GM12878 (cell line): ENCODE results near the gene WDR72. TPM values are rescaled to one million over a fixed set of nuclear protein-coding genes. Genes with fewer than 3 reads are reported as not detected.

Source experiments
- ATAC-seq: fragments of 200-7000 bp; cut with Tn5 transposase; 3 replicates; pipeline ENCODE4 v1.9.1; 2020; ENCODE audit warnings: mild to moderate bottlenecking, moderate library complexity
- BruUV-seq: library from RNA; stranded (reverse); fragments of 400-500 nt; replicated peaks from 2 replicates; lab custom pipeline; 2021; lab: Mats Ljungman, UMichigan
- CTCF ChIA-PET: fragments of 300-600 bp; sonication (Branson Sonifier 250); formaldehyde crosslinking; extraction: SDS; loops from one replicate; lab custom pipeline; 2021; ENCODE audit warnings: inconsistent platforms; lab: Yijun Ruan, JAX
- POLR2A ChIA-PET: fragments of 350-600 bp; formaldehyde crosslinking; extraction: SDS; loops from one replicate; lab custom pipeline; 2021; ENCODE audit warnings: inconsistent platforms; lab: Charles Lee
- RAD21 ChIA-PET: fragments of 300-600 bp; sonication (Branson Sonifier 250); formaldehyde crosslinking; loops from one replicate; lab custom pipeline; 2023; ENCODE audit warnings: antibody characterized with exemption; ENCODE audit not compliant: unreplicated experiment; lab: Charles Lee
- SMC1A ChIA-PET: fragments of 300-600 bp; sonication (Branson Sonifier 250); formaldehyde crosslinking; loops from one replicate; lab custom pipeline; 2023; ENCODE audit not compliant: unreplicated experiment, uncharacterized antibody; lab: Charles Lee
- DNase-seq: peaks from one replicate; pipeline ENCODE4 v3.0.0-alpha.2; 2011; ENCODE audit warnings: low read depth, low spot score
- FAIRE-seq: peaks from 3 replicates; lab custom pipeline; 2011; peaks lifted over from hg19 to GRCh38; lab: Jason Lieb, UNC
- H2AFZ ChIP-seq: 2 replicates; pipeline ENCODE4 v1.6.0; 2011; ENCODE audit warnings: low read depth, low read length, control low read depth; ENCODE audit not compliant: control insufficient read depth
- H3K27ac ChIP-seq: 2 replicates; pipeline ENCODE4 v1.5.1; 2011; ENCODE audit warnings: control low read depth; ENCODE audit not compliant: control insufficient read depth, insufficient read depth
- H3K27me3 ChIP-seq, 2 experiments: replicated peaks in 1 of 2; 2 replicates each; pipeline versions ENCODE4 v1.6.0 to v1.6.1; 2011; ENCODE audit warnings: low read length in 1 of 2; ENCODE audit not compliant: control insufficient read depth in 2 of 2, insufficient read depth in 2 of 2
- H3K36me3 ChIP-seq, 2 experiments: 2 replicates each; pipeline ENCODE4 v1.5.1; 2011; ENCODE audit warnings: low read length in 1 of 2; ENCODE audit not compliant: control insufficient read depth in 2 of 2, insufficient read depth in 2 of 2
- H3K4me1 ChIP-seq: 2 replicates; pipeline ENCODE4 v1.6.1; 2011; ENCODE audit warnings: mild to moderate bottlenecking, low read length, moderate library complexity, mixed read lengths; ENCODE audit not compliant: control insufficient read depth, insufficient read depth
- H3K4me2 ChIP-seq: 2 replicates; pipeline ENCODE4 v1.6.0; 2011; ENCODE audit warnings: control low read depth; ENCODE audit not compliant: control insufficient read depth, insufficient read depth
- H3K4me3 ChIP-seq: fragments of 200-600 bp; sonication (generic); 2 replicates; pipeline ENCODE4 v1.5.1; 2016
- H3K79me2 ChIP-seq: 2 replicates; pipeline ENCODE4 v1.6.0; 2011; ENCODE audit warnings: low read length; ENCODE audit not compliant: control insufficient read depth, insufficient read depth
- H3K9ac ChIP-seq: 2 replicates; pipeline ENCODE4 v1.8.0; 2011; ENCODE audit warnings: low read length, control low read depth, mixed read lengths; ENCODE audit not compliant: control insufficient read depth, insufficient read depth
- H3K9me3 ChIP-seq: replicated peaks from 3 replicates; pipeline ENCODE4 v1.5.1; 2011; ENCODE audit warnings: mild to moderate bottlenecking, low read length; ENCODE audit not compliant: control insufficient read depth, insufficient read depth
- H4K20me1 ChIP-seq: 2 replicates; pipeline ENCODE4 v1.6.0; 2011; ENCODE audit not compliant: control insufficient read depth, insufficient read depth
- BCL11A ChIP-seq: IDR thresholded peaks from 2 replicates; pipeline ENCODE4 v1.6.1; 2011; ENCODE audit warnings: low read depth, low read length
- BCLAF1 ChIP-seq: fragments of 450-650 bp; IDR thresholded peaks from 2 replicates; pipeline ENCODE4 v1.6.1; 2017; ENCODE audit warnings: antibody characterized with exemption, mild to moderate bottlenecking, moderate library complexity
- BHLHE40 ChIP-seq, 2 experiments: fragments of 450-650 bp in 1 of 2; IDR thresholded peaks; 2 replicates each; pipeline ENCODE4 v1.6.1; 2011 to 2017; ENCODE audit warnings: low read depth in 2 of 2, borderline replicate concordance in 1 of 2, improper control_type of control experiment in 1 of 2, low read length in 1 of 2, mild to moderate bottlenecking in 1 of 2
- CHD2 ChIP-seq: IDR thresholded peaks from 2 replicates; pipeline ENCODE4 v1.6.1; 2011; ENCODE audit warnings: low read depth, low read length, improper control_type of control experiment, borderline replicate concordance
- EZH2 ChIP-seq: IDR thresholded peaks from 2 replicates; pipeline ENCODE4 v1.6.1; 2012; ENCODE audit warnings: low read depth, mild to moderate bottlenecking, control low read depth, inconsistent platforms, low read length, borderline replicate concordance; ENCODE audit not compliant: control insufficient read depth
- HDGF ChIP-seq: fragments of 450-650 bp; IDR thresholded peaks from 2 replicates; pipeline ENCODE4 v1.6.1; 2016; ENCODE audit warnings: antibody characterized with exemption
- IKZF1 ChIP-seq: fragments of 450-650 bp; conservative IDR thresholded peaks from 2 replicates; pipeline ENCODE4 v1.6.1; 2017; ENCODE audit warnings: antibody characterized with exemption, mild to moderate bottlenecking
- IRF3 ChIP-seq: fragments of 450-650 bp; IDR thresholded peaks from 2 replicates; pipeline ENCODE4 v1.6.1; 2014; ENCODE audit warnings: mild to moderate bottlenecking
- NBN ChIP-seq: fragments of 450-650 bp; IDR thresholded peaks from 2 replicates; pipeline ENCODE4 v1.6.1; 2016
- PAX5 ChIP-seq: IDR thresholded peaks from 2 replicates; pipeline ENCODE4 v1.6.1; 2011; ENCODE audit warnings: low read depth, low read length, borderline replicate concordance
- SPI1 ChIP-seq: IDR thresholded peaks from 2 replicates; pipeline ENCODE4 v1.6.1; 2011; ENCODE audit warnings: low read depth, mild to moderate bottlenecking, low read length, moderate library complexity, borderline replicate concordance; ENCODE audit not compliant: insufficient read depth
- SREBF1 ChIP-seq: IDR thresholded peaks from 2 replicates; pipeline ENCODE4 v1.6.1; 2012; ENCODE audit warnings: mild to moderate bottlenecking, low read length
- ZBTB40 ChIP-seq: fragments of 450-650 bp; IDR thresholded peaks from 2 replicates; pipeline ENCODE4 v1.6.1; 2016; ENCODE audit warnings: mild to moderate bottlenecking, moderate library complexity, borderline replicate concordance
- in situ Hi-C: fragments of 300-500 bp; cut with MboI; formaldehyde crosslinking; loops from 9 replicates; pipeline ENCODE4 v1.14.3; 2018; ENCODE audit warnings: mixed read lengths
- intact Hi-C: fragments of 100-400 bp; cut with micrococcal nuclease; formaldehyde crosslinking; loops from one replicate; pipeline ENCODE4 v1.14.2; 2022; ENCODE audit not compliant: unreplicated experiment
- polyA plus RNA-seq, 11 experiments: library from polyadenylated mRNA; depleted of rRNA in 4 of 11; unstranded in 6 of 11; stranded (reverse) in 5 of 11; fragments of >200 nt; fragmentation: Nextera tagmentation in 4 of 11; fragmentation: Illumina TruSeq in 1 of 11; extraction: Ambion mirVana in 4 of 11; extraction: Trizol in 1 of 11; gene quantifications; 1 replicate in 1 of 11; 2 replicates in 10 of 11; pipeline versions ENCODE4 v1.2.1 to v1.2.3, GENCODE V29; 2011 to 2016; ENCODE audit warnings: inconsistent platforms in 2 of 11, missing spikeins in 2 of 11, low read depth in 1 of 11
- total RNA-seq, 4 experiments: library from RNA; depleted of rRNA in 3 of 4; stranded (reverse); fragments of >200 nt in 3 of 4; fragmentation: Illumina TruSeq in 1 of 4; extraction: Trizol in 1 of 4; gene quantifications; 2 replicates each; pipeline versions ENCODE4 v1.2.1 to v1.2.3, GENCODE V29; 2013 to 2021
- TF ChIP-seq, protein P1 (sequence below): fragments of 450-650 bp; IDR thresholded peaks from 2 replicates; pipeline ENCODE4 v1.6.1; 2018; ENCODE audit warnings: mild to moderate bottlenecking, low read depth, moderate library complexity; ENCODE audit not compliant: partially characterized antibody

The WDR72 gene
- total and polyA plus RNA-seq, 10 of the 15 experiments (the other 5 are each of a cell fraction or from before 2014, with no cell fraction given): 0.03 TPM; not detected in 9

DNA sequence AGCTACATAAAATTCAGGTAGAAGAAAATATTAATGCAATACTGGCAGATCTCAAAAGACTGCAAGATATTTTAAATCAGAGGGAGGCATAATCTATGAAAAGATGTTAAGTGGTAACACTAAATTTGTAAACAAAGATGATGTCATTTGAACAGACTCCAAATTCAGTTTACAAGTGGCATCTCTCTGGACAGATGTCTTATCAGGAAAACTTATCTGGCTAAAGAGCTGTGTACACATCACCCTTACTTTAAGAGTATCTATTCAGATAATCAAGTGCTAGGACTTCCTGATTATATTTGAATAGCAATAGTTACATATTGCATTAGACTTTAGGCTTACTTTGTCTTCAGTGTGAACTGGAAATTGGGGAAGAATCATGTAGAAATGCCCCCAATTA, 231.5 kb downstream of the WDR72 start:
- in situ Hi-C loops: no loop called here
- FAIRE-seq (no peak), ATAC-seq (no peak), DNase-seq (no peak)
- ChIA-PET CTCF (interaction anchor here (0.6 to 2.4 kb wide), 2 partner anchors 9 to 1115 kb away, joined by 3 to 8 read pairs; no protein-coding TSS in a partner anchor), RAD21 (no interaction called here), SMC1A (interaction anchor here (2.3 kb wide), 1 partner anchor 9 kb away, joined by 6 read pairs; no protein-coding TSS in a partner anchor), POLR2A (no interaction called here)
- H3K27me3 ChIP-seq: no peaks in the 10 kb centered on the region
- H3K9me3 ChIP-seq: no peaks in the 10 kb centered on the region
- H2AFZ ChIP-seq: no peak overlapping the region
- intact Hi-C loops: no loop called here
- H4K20me1 ChIP-seq: no peaks in the 10 kb centered on the region
- BruUV-seq: no TSS peak
- no peak overlapping the region for H3K27ac ChIP-seq
- H3K79me2 ChIP-seq: no peaks in the 10 kb centered on the region
- H3K4me1 ChIP-seq: no peaks in the 10 kb centered on the region
- no peak overlapping the region for H3K4me2 ChIP-seq
- H3K36me3 ChIP-seq: no peaks in the 10 kb centered on the region
- no peak overlapping the region for H3K9ac ChIP-seq
- H3K4me3 ChIP-seq: no peak overlapping the region
- TF ChIP-seq, protein P1, sequence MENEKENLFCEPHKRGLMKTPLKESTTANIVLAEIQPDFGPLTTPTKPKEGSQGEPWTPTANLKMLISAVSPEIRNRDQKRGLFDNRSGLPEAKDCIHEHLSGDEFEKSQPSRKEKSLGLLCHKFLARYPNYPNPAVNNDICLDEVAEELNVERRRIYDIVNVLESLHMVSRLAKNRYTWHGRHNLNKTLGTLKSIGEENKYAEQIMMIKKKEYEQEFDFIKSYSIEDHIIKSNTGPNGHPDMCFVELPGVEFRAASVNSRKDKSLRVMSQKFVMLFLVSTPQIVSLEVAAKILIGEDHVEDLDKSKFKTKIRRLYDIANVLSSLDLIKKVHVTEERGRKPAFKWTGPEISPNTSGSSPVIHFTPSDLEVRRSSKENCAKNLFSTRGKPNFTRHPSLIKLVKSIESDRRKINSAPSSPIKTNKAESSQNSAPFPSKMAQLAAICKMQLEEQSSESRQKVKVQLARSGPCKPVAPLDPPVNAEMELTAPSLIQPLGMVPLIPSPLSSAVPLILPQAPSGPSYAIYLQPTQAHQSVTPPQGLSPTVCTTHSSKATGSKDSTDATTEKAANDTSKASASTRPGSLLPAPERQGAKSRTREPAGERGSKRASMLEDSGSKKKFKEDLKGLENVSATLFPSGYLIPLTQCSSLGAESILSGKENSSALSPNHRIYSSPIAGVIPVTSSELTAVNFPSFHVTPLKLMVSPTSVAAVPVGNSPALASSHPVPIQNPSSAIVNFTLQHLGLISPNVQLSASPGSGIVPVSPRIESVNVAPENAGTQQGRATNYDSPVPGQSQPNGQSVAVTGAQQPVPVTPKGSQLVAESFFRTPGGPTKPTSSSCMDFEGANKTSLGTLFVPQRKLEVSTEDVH: no peak
- TF ChIP-seq IRF3 (no peak), SREBF1 (no peak), EZH2 (no peak), HDGF (no peak), BHLHE40 (IDR thresholded peaks at IDR 0.05; ENCODE audit: borderline replicate concordance in 1 of 2, low read depth in 2 of 2, low read length in 1 of 2) (no peak), PAX5 (no peak), BCLAF1 (no peak), ZBTB40 (no peak), BCL11A (no peak), IKZF1 (no peak), CHD2 (no peak), SPI1 (no peak), NBN (no peak)
